Left lung (tissue), 10 donors: ENCODE data around the gene TTYH1. TPM values are rescaled to one million over a fixed set of nuclear protein-coding genes. Genes with fewer than 3 reads are reported as not detected.
"Not testable (repeated sequence)": the region's sequence is repeated elsewhere in the genome, so short reads cannot be mapped to it uniquely, and the experiment has no call there.

Experiments
- ATAC-seq: fragments of 200-7000 bp; cut with Tn5 transposase; one replicate; pipeline ENCODE4 v1.9.1; 2020; ENCODE audit warnings: moderate library complexity
- DNase-seq, 4 donors: peaks; one replicate each; pipeline ENCODE4 v3.0.0-alpha.2; 2013 to 2020
- H3K27ac ChIP-seq, 2 donors: fragments of 200-600 bp; sonication (generic) in 1 of 2; one replicate each; pipeline versions ENCODE4 v1.5.0 to v1.8.0; 2020 to 2021
- H3K27me3 ChIP-seq, 2 donors: fragments of 200-600 bp; sonication (generic) in 1 of 2; one replicate each; pipeline versions ENCODE4 v1.5.0 to v1.8.0; 2020 to 2021
- H3K36me3 ChIP-seq, 2 donors: fragments of 200-600 bp; sonication (generic) in 1 of 2; one replicate each; pipeline versions ENCODE4 v1.5.0 to v1.8.0; 2020 to 2021
- H3K4me1 ChIP-seq, 2 donors: fragments of 200-600 bp; one replicate each; pipeline ENCODE4 v1.8.0; 2021
- H3K4me3 ChIP-seq, 2 donors: fragments of 200-600 bp; sonication (generic) in 1 of 2; one replicate each; pipeline versions ENCODE4 v1.5.0 to v1.8.0; 2020 to 2021; ENCODE audit warnings: mild to moderate bottlenecking in 1 of 2
- H3K9me3 ChIP-seq, 2 donors: fragments of 200-600 bp; sonication (generic) in 1 of 2; one replicate each; pipeline versions ENCODE4 v1.5.0 to v1.8.0; 2020 to 2021
- CTCF ChIP-seq, 2 donors: fragments of 200-600 bp; sonication (generic) in 1 of 2; IDR thresholded peaks; one replicate each; pipeline versions ENCODE4 v1.5.0 to v1.8.0; 2021; ENCODE audit warnings: antibody characterized with exemption in 2 of 2
- intact Hi-C, 2 donors: fragments of 100-400 bp; cut with DNase I; formaldehyde crosslinking; loops; one replicate each; pipeline versions ENCODE4 v1.11.2 to v1.14.2; 2022
- polyA plus RNA-seq, 6 donors: library from polyadenylated mRNA; unstranded; fragments of 120-200 nt; gene quantifications; one replicate each; pipeline ENCODE4 v1.2.1, GENCODE V29; 2013; ENCODE audit not compliant: insufficient read length in 6 of 6
- total RNA-seq, 2 donors: library from RNA; stranded (reverse); fragmentation: NEBNext Ultra II Directional; extraction: Animal tissue kit (Norgen Biotek cat#: 25700); gene quantifications; one replicate each; pipeline ENCODE4 v1.2.1, GENCODE V29; 2021
- donor health status: DM: no; HTN: yes; CAD: no.
- donor health status: DM: no; HTN: no; CAD: no.

The TTYH1 gene
- total and polyA plus RNA-seq, 8 donors: 2.3 to 13.4 (median 4.7) TPM; not detected in 2

- Histone ChIP-seq H3K27me3 (peaks cover 0 to 9% of the 10 kb centered on the region in 2 donors), H3K27ac (peak overlapping the region; percentile 33 to 91), H3K36me3 (no peaks in the 10 kb centered on the region), H3K9me3 (no peaks in the 10 kb centered on the region), H3K4me3 (peak overlapping the region in 1 of 2 donors; percentile 38), H3K4me1 (peaks cover 0 to 64% of the 10 kb centered on the region in 2 donors)
- intact Hi-C loops: no loop called here
- peak in 2 of 4 donors; percentile 5 to 71 for DNase-seq
- no peak for TF ChIP-seq CTCF (IDR thresholded peaks at IDR 0.05)
- ATAC-seq: peak; percentile 43
These were observed 41.3 kb upstream of the TTYH1 start for GRCh38 chr19:54373781-54374631.

GRCh38 chr19:54375181-54375938 is 39.9 kb upstream of the TTYH1 start:
- H3K36me3 ChIP-seq, H3K9me3 ChIP-seq, intact Hi-C loops: not testable (repeated sequence)
- Histone ChIP-seq H3K27ac (peak overlapping the region; percentile 36 to 91), H3K4me3 (peak overlapping the region in 1 of 2 donors; percentile 38), H3K27me3 (peaks cover 0 to 17% of the 10 kb centered on the region in 2 donors), H3K4me1 (peaks cover 0 to 70% of the 10 kb centered on the region in 2 donors)
- ATAC-seq: peak; percentile 47
- peak in 1 of 4 donors; percentile 39 for DNase-seq

- no peak for ATAC-seq
These were observed 38.5 kb upstream of the TTYH1 start for GRCh38 chr19:54376610-54377285.

GRCh38 chr19:54379187-54379678 is 36.0 kb upstream of the TTYH1 start:
- intact Hi-C loops: no loop called here
- no peak for ATAC-seq
- DNase-seq: no peak
- peaks cover 0 to 18% of the 10 kb centered on the region in 2 donors for H3K27me3 ChIP-seq
- no peak for TF ChIP-seq CTCF (IDR thresholded peaks at IDR 0.05)
- no peaks in the 10 kb centered on the region for H3K9me3 ChIP-seq
- H3K27ac ChIP-seq: peak overlapping the region; percentile 75 to 87
- H3K4me1 ChIP-seq: peaks cover 0 to 44% of the 10 kb centered on the region in 2 donors
- no peaks in the 10 kb centered on the region for H3K36me3 ChIP-seq
- no peak overlapping the region for H3K4me3 ChIP-seq

More at GRCh38 chr19:54376610-54377285, 38.5 kb upstream of the TTYH1 start:
- no peak for DNase-seq
- intact Hi-C loops: no loop called here
- no peak overlapping the region for H3K4me3 ChIP-seq
- H3K27ac ChIP-seq: peak overlapping the region in 1 of 2 donors; percentile 91
- TF ChIP-seq CTCF (IDR thresholded peaks at IDR 0.05): no peak
- H3K4me1 ChIP-seq: peaks cover 0 to 61% of the 10 kb centered on the region in 2 donors
- H3K36me3 ChIP-seq: no peaks in the 10 kb centered on the region
- H3K27me3 ChIP-seq: peaks cover 0 to 18% of the 10 kb centered on the region in 2 donors
- H3K9me3 ChIP-seq: no peaks in the 10 kb centered on the region

DNA sequence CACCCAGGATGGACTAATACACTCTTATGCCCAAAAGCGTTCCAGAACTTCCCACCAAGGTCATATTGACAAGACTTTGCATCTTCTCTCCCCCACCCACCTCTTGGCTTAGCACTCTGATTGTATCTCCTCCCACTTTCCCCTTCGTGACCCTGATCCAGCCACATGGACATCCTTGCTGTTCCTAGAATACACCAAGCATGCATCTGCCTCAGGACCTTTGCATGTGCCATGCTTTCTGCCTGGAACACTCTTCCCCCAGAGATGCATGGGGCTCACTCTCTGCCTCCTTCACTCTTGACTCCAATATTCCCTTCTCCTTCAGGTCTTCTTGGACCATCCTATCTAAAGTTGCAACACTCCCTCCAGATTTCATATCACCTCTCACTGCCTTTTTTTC is 34.4 kb upstream of the TTYH1 start:
- no peak for ATAC-seq
- TF ChIP-seq CTCF (IDR thresholded peaks at IDR 0.05): no peak

DNA sequence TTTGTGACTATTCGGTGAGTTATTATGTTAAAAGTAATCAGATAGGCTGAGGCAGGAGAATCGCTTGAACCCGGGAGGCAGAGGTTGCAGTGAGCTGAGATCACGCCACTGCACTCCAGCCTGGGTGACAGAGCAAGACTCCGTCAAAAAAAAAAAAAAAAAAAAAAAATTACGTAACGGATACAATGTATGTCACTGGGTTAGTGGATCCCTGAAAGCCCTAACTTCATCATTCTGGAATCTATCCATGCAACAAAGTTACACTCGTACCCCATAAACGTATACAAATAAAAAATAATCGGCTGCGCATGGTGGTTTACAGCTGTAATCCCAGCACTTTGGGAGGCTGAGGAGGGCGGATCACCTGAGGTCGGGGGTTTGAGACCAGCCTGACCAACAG is 33.2 kb upstream of the TTYH1 start:
- DNase-seq, H3K36me3 ChIP-seq, intact Hi-C loops, H3K9me3 ChIP-seq, H3K4me3 ChIP-seq: not testable (repeated sequence)
- H3K27ac ChIP-seq: peak overlapping the region in 1 of 2 donors; percentile 63
- peaks cover 0 to 31% of the 10 kb centered on the region in 2 donors for H3K27me3 ChIP-seq
- H3K4me1 ChIP-seq: peaks cover 0 to 27% of the 10 kb centered on the region in 2 donors
- ATAC-seq: peak; percentile 44

More for the DNA sequence above, 34.4 kb upstream of the TTYH1 start:
- Histone ChIP-seq H3K4me3 (no peak overlapping the region), H3K27me3 (peaks cover 0 to 22% of the 10 kb centered on the region in 2 donors), H3K27ac (no peak overlapping the region), H3K9me3 (no peaks in the 10 kb centered on the region), H3K36me3 (no peaks in the 10 kb centered on the region), H3K4me1 (peaks cover 0 to 34% of the 10 kb centered on the region in 2 donors)
- no peak for DNase-seq
- intact Hi-C loops: no loop called here
